CD4-positive, alpha-beta T cell treated with Interleukin-17A for 4 hours (primary cell): ENCODE data around the gene CMTM2.

Experiments used
- DNase-seq: peaks from one replicate; pipeline ENCODE4 v3.0.0-alpha.2; 2020; ENCODE audit warnings: mixed read lengths

CMTM2 gene

GRCh38 chr16:66637806-66638205, 58.5 kb downstream of the CMTM2 start:
- DNase-seq = no peak
